Subcutaneous abdominal adipose tissue (tissue), 5 donors: ENCODE results near the gene ZSWIM3.
A peak's percentile ranks its signal among the peaks of the same experiment; 100 is the strongest.
"Not testable (repeated sequence)": the region's sequence is repeated elsewhere in the genome, so short reads cannot be mapped to it uniquely, and the experiment has no call there.

Source experiments
- H3K27ac ChIP-seq: one replicate; pipeline ENCODE4 v1.7.0; 2013; ENCODE audit warnings: low read depth, mild to moderate bottlenecking, inconsistent platforms, low read length, moderate library complexity
- H3K27me3 ChIP-seq, 5 donors: one replicate each; pipeline ENCODE4 v1.7.0; 2013; ENCODE audit warnings: low read length in 5 of 5, inconsistent platforms in 1 of 5; ENCODE audit not compliant: control insufficient read depth in 5 of 5, insufficient read depth in 4 of 5
- H3K36me3 ChIP-seq, 5 donors: one replicate each; pipeline ENCODE4 v1.7.0; 2013; ENCODE audit warnings: low read length in 5 of 5; ENCODE audit not compliant: control insufficient read depth in 5 of 5, insufficient read depth in 5 of 5
- H3K4me1 ChIP-seq, 5 donors: one replicate each; pipeline ENCODE4 v1.7.0; 2013; ENCODE audit warnings: low read length in 5 of 5, mild to moderate bottlenecking in 3 of 5, moderate library complexity in 1 of 5; ENCODE audit not compliant: control insufficient read depth in 5 of 5, insufficient read depth in 5 of 5
- H3K4me3 ChIP-seq, 5 donors: one replicate each; pipeline ENCODE4 v1.7.0; 2013; ENCODE audit warnings: low read length in 5 of 5, low read depth in 1 of 5
- H3K9ac ChIP-seq, 5 donors: one replicate each; pipeline ENCODE4 v1.7.0; 2013; ENCODE audit warnings: low read length in 5 of 5, mild to moderate bottlenecking in 4 of 5, moderate library complexity in 3 of 5
- H3K9me3 ChIP-seq, 5 donors: one replicate each; pipeline ENCODE4 v1.7.0; 2013; ENCODE audit warnings: low read length in 5 of 5; ENCODE audit not compliant: control insufficient read depth in 5 of 5
- donor health status: healthy.
- donor health status: healthy.
- donor health status: healthy.
- donor health status: healthy.
- donor health status: healthy.

Gene ZSWIM3

GRCh38 chr20:45896641-45897161 is 39.3 kb downstream of the ZSWIM3 start:
- H3K4me1 ChIP-seq, result peaks cover 3 to 17% (median 15%) of the 10 kb centered on the region in 5 donors
- H3K9me3 ChIP-seq, result no peaks in the 10 kb centered on the region
- no peaks in the 10 kb centered on the region for H3K27me3 ChIP-seq
- H3K4me3 ChIP-seq, result no peak overlapping the region
- no peak overlapping the region for H3K9ac ChIP-seq
- no peak overlapping the region for H3K27ac ChIP-seq
- peaks cover 9 to 88% (median 69%) of the 10 kb centered on the region in 5 donors for H3K36me3 ChIP-seq

- Histone ChIP-seq H3K27me3 (no peaks in the 10 kb centered on the region), H3K4me3 (no peak overlapping the region), H3K27ac (no peak overlapping the region), H3K9ac (no peak overlapping the region), H3K36me3 (peaks cover 9 to 93% (median 74%) of the 10 kb centered on the region in 5 donors), H3K4me1 (peaks cover 0 to 11% (median 10%) of the 10 kb centered on the region in 5 donors), H3K9me3 (no peaks in the 10 kb centered on the region)
Observed at GRCh38 chr20:45897289-45897688, 39.9 kb downstream of the ZSWIM3 start.

DNA sequence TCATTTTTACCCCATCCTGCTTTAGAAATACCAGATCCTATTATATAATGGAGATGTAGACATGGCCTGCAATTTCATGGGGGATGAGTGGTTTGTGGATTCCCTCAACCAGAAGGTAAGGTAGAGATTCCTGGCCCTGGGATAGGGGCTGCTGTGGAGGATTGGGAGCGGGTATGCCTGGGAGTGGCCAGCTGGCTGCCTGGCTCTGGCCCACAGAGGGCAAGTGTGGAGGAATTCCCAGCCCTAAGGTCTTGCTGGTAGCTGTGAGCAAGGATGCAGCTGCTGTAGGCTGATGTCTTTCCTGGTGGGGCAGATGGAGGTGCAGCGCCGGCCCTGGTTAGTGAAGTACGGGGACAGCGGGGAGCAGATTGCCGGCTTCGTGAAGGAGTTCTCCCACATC is 40.3 kb downstream of the ZSWIM3 start:
- H3K9ac ChIP-seq, result no peak overlapping the region
- H3K9me3 ChIP-seq, result no peaks in the 10 kb centered on the region
- H3K4me1 ChIP-seq, result peaks cover 0 to 7% (median 6%) of the 10 kb centered on the region in 5 donors
- no peak overlapping the region for H3K27ac ChIP-seq
- no peaks in the 10 kb centered on the region for H3K27me3 ChIP-seq
- no peak overlapping the region for H3K4me3 ChIP-seq
- peaks cover 9 to 95% (median 77%) of the 10 kb centered on the region in 5 donors for H3K36me3 ChIP-seq

DNA sequence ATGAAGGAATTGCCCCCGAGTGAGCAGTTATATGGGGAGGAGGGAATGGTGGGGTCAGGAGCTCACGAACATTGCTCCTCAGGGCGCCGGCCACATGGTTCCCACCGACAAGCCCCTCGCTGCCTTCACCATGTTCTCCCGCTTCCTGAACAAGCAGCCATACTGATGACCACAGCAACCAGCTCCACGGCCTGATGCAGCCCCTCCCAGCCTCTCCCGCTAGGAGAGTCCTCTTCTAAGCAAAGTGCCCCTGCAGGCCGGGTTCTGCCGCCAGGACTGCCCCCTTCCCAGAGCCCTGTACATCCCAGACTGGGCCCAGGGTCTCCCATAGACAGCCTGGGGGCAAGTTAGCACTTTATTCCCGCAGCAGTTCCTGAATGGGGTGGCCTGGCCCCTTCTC is 40.9 kb downstream of the ZSWIM3 start:
- Histone ChIP-seq H3K36me3 (peaks cover 9 to 93% (median 72%) of the 10 kb centered on the region in 5 donors), H3K9me3 (no peaks in the 10 kb centered on the region), H3K27me3 (no peaks in the 10 kb centered on the region), H3K27ac (no peak overlapping the region), H3K4me1 (peaks cover 0 to 3% (median 0%) of the 10 kb centered on the region in 5 donors), H3K4me3 (no peak overlapping the region), H3K9ac (no peak overlapping the region)

DNA sequence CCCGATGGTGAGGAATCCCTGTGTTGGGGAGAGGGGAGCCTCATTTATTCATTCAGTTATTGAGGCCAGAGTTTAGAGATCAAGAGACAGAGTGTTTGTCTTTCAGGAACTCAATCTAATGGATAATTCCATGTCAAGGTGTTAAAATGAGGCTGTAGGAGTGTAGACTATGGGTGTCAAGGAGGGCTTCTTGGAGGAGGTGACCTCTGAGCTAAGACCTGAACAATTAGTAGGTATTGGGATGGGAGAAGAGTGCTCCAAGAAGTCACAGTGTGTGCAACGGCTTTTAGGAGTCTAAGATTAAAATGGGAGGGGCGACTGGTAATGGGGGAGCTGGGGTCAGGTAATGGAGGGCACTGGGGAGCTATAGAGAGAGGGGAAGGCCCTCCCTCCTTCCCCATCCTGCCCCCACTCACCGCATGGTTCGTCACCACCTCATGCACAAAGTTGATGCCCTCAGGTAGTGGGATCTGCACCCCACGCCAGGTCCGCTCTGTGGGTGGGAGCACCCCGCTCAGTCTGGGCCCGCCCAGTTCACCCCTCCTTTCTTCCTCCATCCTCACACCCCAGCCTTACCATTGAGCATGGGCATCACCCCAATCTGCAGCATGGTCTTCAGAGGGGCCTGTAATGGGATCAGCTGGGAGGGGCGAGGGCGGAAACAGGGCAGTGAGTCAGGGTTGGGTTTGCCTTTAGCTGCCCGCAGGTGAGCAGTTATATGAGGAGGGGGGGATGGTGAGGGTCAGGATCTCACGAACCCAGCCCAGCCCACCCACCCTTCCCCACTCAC is 41.8 kb downstream of the ZSWIM3 start:
- Histone ChIP-seq H3K9me3 (no peaks in the 10 kb centered on the region), H3K4me1 (no peaks in the 10 kb centered on the region), H3K27me3 (no peaks in the 10 kb centered on the region), H3K27ac (no peak overlapping the region), H3K4me3 (no peak overlapping the region), H3K36me3 (peaks cover 4 to 90% (median 67%) of the 10 kb centered on the region in 5 donors), H3K9ac (no peak overlapping the region)

DNA sequence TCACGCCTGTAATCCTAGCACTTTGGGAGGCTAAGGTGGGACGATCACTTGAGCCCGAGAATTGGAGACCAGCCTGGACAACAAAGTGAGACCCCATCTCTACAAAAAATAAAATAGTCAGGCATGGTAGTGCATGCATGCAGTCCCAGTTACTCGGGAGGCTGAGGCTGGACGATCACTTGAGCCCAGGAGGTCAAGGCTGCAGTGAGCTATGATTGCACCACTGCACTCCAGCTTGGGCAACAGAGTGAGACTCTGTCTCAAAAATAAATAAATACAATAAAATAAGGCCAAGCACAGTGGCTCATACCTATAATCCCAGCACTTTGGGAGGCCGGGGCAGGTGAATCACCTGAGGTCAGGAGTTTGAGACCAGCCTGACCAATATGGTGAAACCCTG is 43.9 kb downstream of the ZSWIM3 start:
- not testable (repeated sequence) for H3K27ac ChIP-seq, H3K9me3 ChIP-seq

DNA sequence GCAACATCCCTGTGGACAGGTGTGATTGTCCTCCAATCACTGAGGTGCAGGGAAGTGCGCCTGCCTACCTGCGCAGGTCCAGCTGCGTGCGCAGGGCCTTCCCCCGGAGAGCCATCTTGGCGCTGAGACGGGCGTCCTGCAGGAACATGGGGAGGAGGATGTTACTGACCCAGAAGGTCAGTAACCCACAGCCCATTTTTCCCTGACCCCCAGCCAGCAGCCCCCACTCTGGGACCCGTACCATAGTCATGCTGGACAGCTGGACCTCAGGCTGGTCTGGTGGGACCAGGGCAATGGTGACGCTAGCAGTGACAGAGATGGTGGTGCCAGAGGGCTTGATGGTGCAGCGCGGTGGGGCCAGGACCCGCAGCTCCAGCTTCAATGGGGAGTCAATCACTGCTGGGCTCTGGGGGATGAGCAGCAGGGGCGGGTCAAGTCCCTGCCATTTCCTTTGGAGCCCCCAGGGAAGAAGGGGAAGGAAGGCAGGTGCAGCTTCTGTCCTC is 44.8 kb downstream of the ZSWIM3 start:
- Histone ChIP-seq H3K36me3 (peaks cover 4 to 84% (median 62%) of the 10 kb centered on the region in 5 donors), H3K27me3 (no peaks in the 10 kb centered on the region), H3K27ac (no peak overlapping the region), H3K4me3 (no peak overlapping the region), H3K9ac (no peak overlapping the region), H3K4me1 (no peaks in the 10 kb centered on the region), H3K9me3 (no peaks in the 10 kb centered on the region)

More for the DNA sequence above, 43.9 kb downstream of the ZSWIM3 start:
- H3K27me3 ChIP-seq, H3K4me3 ChIP-seq, H3K4me1 ChIP-seq, H3K9ac ChIP-seq: not testable (repeated sequence)
- peaks cover 4 to 89% (median 70%) of the 10 kb centered on the region in 5 donors for H3K36me3 ChIP-seq

DNA sequence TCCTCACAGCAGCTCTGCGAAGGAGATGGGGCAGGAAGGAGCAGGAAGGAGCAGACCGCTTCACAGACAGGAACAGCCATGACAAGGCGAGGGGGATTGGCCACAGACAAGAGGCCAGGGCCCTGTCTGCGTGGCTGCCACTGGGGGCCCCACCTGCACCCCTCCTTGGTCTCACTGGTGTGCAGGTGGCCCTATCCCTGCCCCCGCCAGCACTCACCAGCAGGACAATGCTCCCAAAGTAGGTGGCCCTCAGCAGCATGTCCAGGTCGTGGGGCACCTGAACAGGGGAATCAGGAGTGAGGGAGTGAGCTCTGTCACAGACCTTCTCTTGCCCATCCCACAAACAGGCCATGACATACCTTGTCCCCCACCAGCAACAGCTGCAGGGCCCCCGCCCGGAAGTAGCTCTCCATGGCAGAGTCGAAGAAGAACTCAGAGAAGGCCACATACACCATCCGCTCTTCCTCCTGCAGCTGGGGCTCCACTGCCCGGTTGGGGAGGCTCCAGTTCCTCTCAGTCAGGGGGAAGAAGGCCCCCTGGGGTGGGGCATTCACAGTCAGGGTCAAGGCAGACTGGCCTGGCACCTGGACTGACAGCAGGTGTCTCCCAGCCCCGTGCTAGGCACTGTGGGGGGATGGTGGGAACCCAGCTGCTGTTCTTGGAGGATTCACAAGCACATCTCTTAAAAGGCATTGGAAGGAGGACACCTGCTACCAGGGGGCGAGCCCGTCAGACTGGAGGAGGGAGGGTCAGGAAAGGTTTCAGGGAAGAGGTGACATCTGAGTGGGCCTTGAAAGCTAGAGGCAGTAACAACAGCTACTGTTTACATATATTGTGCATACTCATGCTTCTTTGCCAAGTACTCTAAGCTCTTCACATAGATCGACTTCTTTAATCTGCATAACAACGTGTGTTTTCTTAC is 47.4 kb downstream of the ZSWIM3 start:
- Histone ChIP-seq H3K36me3 (peaks cover 4 to 71% (median 43%) of the 10 kb centered on the region in 5 donors), H3K9ac (peak overlapping the region in 1 of 5 donors; percentile 22), H3K9me3 (no peaks in the 10 kb centered on the region), H3K4me3 (no peak overlapping the region), H3K27me3 (no peaks in the 10 kb centered on the region), H3K4me1 (peaks cover 0 to 8% (median 7%) of the 10 kb centered on the region in 5 donors), H3K27ac (no peak overlapping the region)

GRCh38 chr20:45905505-45906079 is 48.2 kb downstream of the ZSWIM3 start:
- H3K27me3 ChIP-seq, result no peaks in the 10 kb centered on the region
- peaks cover 0 to 16% (median 14%) of the 10 kb centered on the region in 5 donors for H3K4me1 ChIP-seq
- no peak overlapping the region for H3K27ac ChIP-seq
- no peaks in the 10 kb centered on the region for H3K9me3 ChIP-seq
- peaks cover 4 to 64% (median 41%) of the 10 kb centered on the region in 5 donors for H3K36me3 ChIP-seq
- H3K4me3 ChIP-seq, result no peak overlapping the region
- H3K9ac ChIP-seq, result no peak overlapping the region
